ENCODE data around the gene PLTP. TPM values are rescaled to one million over a fixed set of nuclear protein-coding genes. Genes with fewer than 3 reads are reported as not detected.
A peak's percentile ranks its signal among the peaks of the same experiment; 100 is the strongest.

Gene PLTP
- total and polyA plus RNA-seq, 2 of the 13 experiments (the other 11 are each of a cell fraction or from before 2014, with no cell fraction given): 16.9 to 28.6 TPM

DNA sequence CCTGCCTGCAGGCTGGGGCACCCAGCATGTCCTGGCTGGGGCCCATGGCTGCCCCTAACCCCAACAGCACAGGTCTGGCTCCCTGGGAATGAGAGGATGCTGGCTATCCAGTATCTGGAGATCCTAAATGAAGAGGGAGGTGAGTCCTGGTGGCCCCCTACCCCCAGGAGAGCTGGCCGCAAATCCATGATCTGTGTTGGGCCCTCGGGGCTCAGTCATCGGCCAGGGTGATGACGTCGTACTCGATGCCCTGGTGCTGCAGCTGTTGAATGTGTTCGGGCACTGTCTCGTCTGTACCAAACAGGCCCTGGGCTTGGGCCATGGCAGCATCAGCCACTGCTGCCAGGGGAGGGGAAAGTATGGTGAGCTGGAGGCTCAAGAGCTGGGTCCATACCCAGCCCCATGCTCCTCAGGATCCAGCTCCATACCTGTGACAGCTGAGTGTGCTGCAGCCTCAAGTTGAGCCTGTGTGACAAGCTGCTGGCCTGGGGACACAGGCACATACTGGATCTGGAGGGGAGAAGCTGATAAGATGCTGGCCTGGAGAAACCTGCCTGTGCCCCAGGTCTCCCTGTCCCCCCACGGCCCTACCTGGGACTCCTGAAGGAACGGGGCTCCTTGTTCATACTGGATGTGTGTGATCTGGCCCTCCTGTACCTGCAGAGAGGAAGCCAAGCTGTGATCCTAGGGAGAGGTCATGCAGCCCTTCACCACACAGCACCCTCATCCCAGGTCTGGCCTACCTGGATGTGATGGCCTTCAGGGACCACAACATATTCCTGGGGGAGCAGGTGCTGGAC, 37.0 kb upstream of the PLTP start (continued):
- peak; percentile 60 for TF ChIP-seq AGO1 (IDR thresholded peaks at IDR 0.05; ENCODE audit: low read depth, low read length, poor library complexity, severe bottlenecking)
- TF ChIP-seq NFIC (IDR thresholded peaks at IDR 0.05; ENCODE audit: low read length): no peak
- no peak for TF ChIP-seq KLF9 (CRISPR knock-in tag; IDR thresholded peaks at IDR 0.05; ENCODE audit: low read depth)
- peak; percentile 22; the same call in 1 of the 2 replicates for TF ChIP-seq POLR2G (IDR thresholded peaks at IDR 0.05; ENCODE audit: low read depth, low read length)
- TF ChIP-seq PRMT3 (CRISPR knock-in tag; IDR thresholded peaks at IDR 0.05; ENCODE audit: borderline replicate concordance, low read depth): 0 out of 2 replicates have a peak, but pooled peaks have one; percentile 14
- TF ChIP-seq FOSL1 (CRISPR knock-in tag; IDR thresholded peaks at IDR 0.05; ENCODE audit: borderline replicate concordance): no peak
- TF ChIP-seq, protein P1, sequence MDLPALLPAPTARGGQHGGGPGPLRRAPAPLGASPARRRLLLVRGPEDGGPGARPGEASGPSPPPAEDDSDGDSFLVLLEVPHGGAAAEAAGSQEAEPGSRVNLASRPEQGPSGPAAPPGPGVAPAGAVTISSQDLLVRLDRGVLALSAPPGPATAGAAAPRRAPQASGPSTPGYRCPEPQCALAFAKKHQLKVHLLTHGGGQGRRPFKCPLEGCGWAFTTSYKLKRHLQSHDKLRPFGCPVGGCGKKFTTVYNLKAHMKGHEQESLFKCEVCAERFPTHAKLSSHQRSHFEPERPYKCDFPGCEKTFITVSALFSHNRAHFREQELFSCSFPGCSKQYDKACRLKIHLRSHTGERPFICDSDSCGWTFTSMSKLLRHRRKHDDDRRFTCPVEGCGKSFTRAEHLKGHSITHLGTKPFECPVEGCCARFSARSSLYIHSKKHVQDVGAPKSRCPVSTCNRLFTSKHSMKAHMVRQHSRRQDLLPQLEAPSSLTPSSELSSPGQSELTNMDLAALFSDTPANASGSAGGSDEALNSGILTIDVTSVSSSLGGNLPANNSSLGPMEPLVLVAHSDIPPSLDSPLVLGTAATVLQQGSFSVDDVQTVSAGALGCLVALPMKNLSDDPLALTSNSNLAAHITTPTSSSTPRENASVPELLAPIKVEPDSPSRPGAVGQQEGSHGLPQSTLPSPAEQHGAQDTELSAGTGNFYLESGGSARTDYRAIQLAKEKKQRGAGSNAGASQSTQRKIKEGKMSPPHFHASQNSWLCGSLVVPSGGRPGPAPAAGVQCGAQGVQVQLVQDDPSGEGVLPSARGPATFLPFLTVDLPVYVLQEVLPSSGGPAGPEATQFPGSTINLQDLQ (CRISPR knock-in tag; IDR thresholded peaks at IDR 0.05): peak; percentile 72; the same call in 1 of the 2 replicates
- TF ChIP-seq NFKB2 (CRISPR knock-in tag; IDR thresholded peaks at IDR 0.05; ENCODE audit: borderline replicate concordance): 0 out of 2 replicates have a peak, but pooled peaks have one; percentile 37
- TF ChIP-seq U2AF1 (optimal IDR thresholded peaks at IDR 0.05; ENCODE audit: low read depth, low read length): peak; percentile 1
- TF ChIP-seq, protein P2, sequence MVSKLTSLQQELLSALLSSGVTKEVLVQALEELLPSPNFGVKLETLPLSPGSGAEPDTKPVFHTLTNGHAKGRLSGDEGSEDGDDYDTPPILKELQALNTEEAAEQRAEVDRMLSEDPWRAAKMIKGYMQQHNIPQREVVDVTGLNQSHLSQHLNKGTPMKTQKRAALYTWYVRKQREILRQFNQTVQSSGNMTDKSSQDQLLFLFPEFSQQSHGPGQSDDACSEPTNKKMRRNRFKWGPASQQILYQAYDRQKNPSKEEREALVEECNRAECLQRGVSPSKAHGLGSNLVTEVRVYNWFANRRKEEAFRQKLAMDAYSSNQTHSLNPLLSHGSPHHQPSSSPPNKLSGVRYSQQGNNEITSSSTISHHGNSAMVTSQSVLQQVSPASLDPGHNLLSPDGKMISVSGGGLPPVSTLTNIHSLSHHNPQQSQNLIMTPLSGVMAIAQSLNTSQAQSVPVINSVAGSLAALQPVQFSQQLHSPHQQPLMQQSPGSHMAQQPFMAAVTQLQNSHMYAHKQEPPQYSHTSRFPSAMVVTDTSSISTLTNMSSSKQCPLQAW (CRISPR knock-in tag; IDR thresholded peaks at IDR 0.05): no peak
- no peak for TF ChIP-seq FOXO1 (CRISPR knock-in tag; IDR thresholded peaks at IDR 0.05)
- TF ChIP-seq SSRP1 (CRISPR knock-in tag; IDR thresholded peaks at IDR 0.05): peak; percentile 64; the same call in 1 of the 2 replicates
- no peak for TF ChIP-seq POLR2AphosphoS2 (IDR thresholded peaks at IDR 0.05; ENCODE audit: low read depth, low read length)
- TF ChIP-seq ZNF292 (CRISPR knock-in tag; IDR thresholded peaks at IDR 0.05; ENCODE audit: borderline replicate concordance, low read depth): no peak
- no peak for TF ChIP-seq SRF (IDR thresholded peaks at IDR 0.05; ENCODE audit: low read depth, low read length)
- peak; percentile 77 for TF ChIP-seq AKAP8 (CRISPR knock-in tag; IDR thresholded peaks at IDR 0.05)
- no peak for TF ChIP-seq CREM (IDR thresholded peaks at IDR 0.05)
- no peak for TF ChIP-seq CREM (CRISPR knock-in tag; IDR thresholded peaks at IDR 0.05)
- TF ChIP-seq ZNF44 (CRISPR knock-in tag; IDR thresholded peaks at IDR 0.05): 0 out of 2 replicates have a peak, but pooled peaks have one; percentile 14
- peak; percentile 22 for TF ChIP-seq TAF15 (IDR thresholded peaks at IDR 0.05; ENCODE audit: low read depth, low read length, poor library complexity, severe bottlenecking)
- 0 out of 2 replicates have a peak, but pooled peaks have one; percentile 19 for TF ChIP-seq ZNF547 (CRISPR knock-in tag; IDR thresholded peaks at IDR 0.05)
- TF ChIP-seq SPEN (CRISPR knock-in tag; IDR thresholded peaks at IDR 0.05; ENCODE audit: low read depth): 0 out of 2 replicates have a peak, but pooled peaks have one; percentile 28
- TF ChIP-seq ZNF737 (CRISPR knock-in tag; IDR thresholded peaks at IDR 0.05; ENCODE audit: borderline replicate concordance): 0 out of 2 replicates have a peak, but pooled peaks have one; percentile 53
- 0 out of 2 replicates have a peak, but pooled peaks have one; percentile 23 for TF ChIP-seq NFE2L1 (CRISPR knock-in tag; IDR thresholded peaks at IDR 0.05; ENCODE audit: borderline replicate concordance)
- no peak for TF ChIP-seq TOE1 (CRISPR knock-in tag; IDR thresholded peaks at IDR 0.05)
- TF ChIP-seq ZNF296 (CRISPR knock-in tag; conservative IDR thresholded peaks at IDR 0.05): 0 out of 2 replicates have a peak, but pooled peaks have one; percentile 59
- TF ChIP-seq NR1H2 (CRISPR knock-in tag; IDR thresholded peaks at IDR 0.05; ENCODE audit: borderline replicate concordance, low read depth): no peak

All from HepG2 (cell line).